Hepatocyte (in vitro differentiated cells): Measurements from ENCODE around the gene MACC1. TPM values are rescaled to one million over a fixed set of nuclear protein-coding genes. Genes with fewer than 3 reads are reported as not detected.

Experiments used
- DNase-seq: peaks from one replicate; pipeline ENCODE4 v3.0.0-alpha.2; 2016; ENCODE audit warnings: low spot score
- H2AFZ ChIP-seq: fragments of 200-600 bp; sonication (generic); 2 replicates; pipeline ENCODE4 v1.6.0; 2016; ENCODE audit warnings: antibody characterized with exemption, mild to moderate bottlenecking
- H3K27ac ChIP-seq: fragments of 200-600 bp; sonication (generic); 2 replicates; pipeline ENCODE4 v1.5.1; 2016; ENCODE audit warnings: mild to moderate bottlenecking
- H3K27me3 ChIP-seq: fragments of 200-600 bp; sonication (generic); 2 replicates; pipeline ENCODE4 v1.6.1; 2016
- H3K36me3 ChIP-seq: fragments of 200-600 bp; sonication (generic); replicated peaks from 2 replicates; pipeline ENCODE4 v1.5.1; 2016; ENCODE audit warnings: low read depth; ENCODE audit not compliant: insufficient read depth
- H3K4me1 ChIP-seq: fragments of 200-600 bp; sonication (generic); 2 replicates; pipeline ENCODE4 v1.5.1; 2016; ENCODE audit warnings: mild to moderate bottlenecking, moderate library complexity; ENCODE audit not compliant: insufficient read depth
- H3K4me2 ChIP-seq: fragments of 200-600 bp; sonication (generic); 2 replicates; pipeline ENCODE4 v1.6.0; 2016
- H3K4me3 ChIP-seq: fragments of 200-600 bp; sonication (generic); 2 replicates; pipeline ENCODE4 v1.5.1; 2016; ENCODE audit warnings: mild to moderate bottlenecking
- H3K79me2 ChIP-seq: fragments of 200-600 bp; sonication (generic); 2 replicates; pipeline ENCODE4 v1.6.0; 2017; ENCODE audit warnings: mild to moderate bottlenecking
- H3K9me2 ChIP-seq: fragments of 200-600 bp; sonication (generic); replicated peaks from 2 replicates; pipeline ENCODE4 v1.6.0; 2017; ENCODE audit warnings: mild to moderate bottlenecking; ENCODE audit not compliant: insufficient read depth
- H3K9me3 ChIP-seq: fragments of 200-600 bp; sonication (generic); 2 replicates; pipeline ENCODE4 v1.5.1; 2016; ENCODE audit warnings: low read depth, mild to moderate bottlenecking
- H4K20me1 ChIP-seq: fragments of 200-600 bp; sonication (generic); 2 replicates; pipeline ENCODE4 v1.6.0; 2016; ENCODE audit warnings: mild to moderate bottlenecking; ENCODE audit not compliant: insufficient read depth, poor library complexity, severe bottlenecking
- CTCF ChIP-seq: fragments of 200-600 bp; sonication (generic); IDR thresholded peaks from 2 replicates; pipeline ENCODE4 v1.5.1; 2016; ENCODE audit warnings: antibody characterized with exemption, mild to moderate bottlenecking; ENCODE audit not compliant: poor library complexity
- EZH2 ChIP-seq: fragments of 200-600 bp; sonication (generic); IDR thresholded peaks from 2 replicates; pipeline ENCODE4 v1.6.1; 2016; ENCODE audit warnings: antibody characterized with exemption, mild to moderate bottlenecking, borderline replicate concordance
- EZH2phosphoT487 ChIP-seq: fragments of 200-600 bp; sonication (generic); IDR thresholded peaks from one replicate; pipeline ENCODE4 v1.6.1; 2018; ENCODE audit warnings: antibody characterized with exemption, mild to moderate bottlenecking, low read depth, moderate library complexity; ENCODE audit not compliant: unreplicated experiment, severe bottlenecking
- WGBS: methylation state at CpG from one replicate; pipeline ENCODE4 v1.1.6; 2016; ENCODE audit warnings: low lambda C conversion rate; ENCODE audit errors: missing lambda C conversion rate; 5-methylcytosine and 5-hydroxymethylcytosine counted together
- polyA plus RNA-seq: library from polyadenylated mRNA; unstranded; fragments of >200 nt; fragmentation: Nextera tagmentation; extraction: Ambion mirVana; gene quantifications from 2 replicates; pipeline ENCODE4 v1.2.1, GENCODE V29; 2016
- total RNA-seq: library from RNA; depleted of rRNA; stranded (reverse); fragments of >200 nt; gene quantifications from 2 replicates; pipeline ENCODE4 v1.2.3, GENCODE V29; 2014

The MACC1 gene
- total and polyA plus RNA-seq, 2 experiments from 2014 or later: 6.9 to 46.0 TPM

- H3K4me2 ChIP-seq: peak overlapping the region; percentile 60
- no peaks in the 10 kb centered on the region for H3K27me3 ChIP-seq
- no peaks in the 10 kb centered on the region for H3K9me2 ChIP-seq
- peak; percentile 53 for DNase-seq
- 55% methylated on average over 3 of the region's 3 CpGs for WGBS
- H3K9me3 ChIP-seq: no peaks in the 10 kb centered on the region
- H3K79me2 ChIP-seq: peaks cover 52% of the 10 kb centered on the region
- no peak overlapping the region for H2AFZ ChIP-seq
- peak overlapping the region; percentile 97 for H3K27ac ChIP-seq
- no peaks in the 10 kb centered on the region for H3K36me3 ChIP-seq
- TF ChIP-seq CTCF (no peak), EZH2 (no peak), EZH2phosphoT487 (no peak)
- H4K20me1 ChIP-seq: no peaks in the 10 kb centered on the region
- H3K4me3 ChIP-seq: peak overlapping the region; percentile 18
- peaks cover 14% of the 10 kb centered on the region for H3K4me1 ChIP-seq
These were observed 2.1 kb downstream of the MACC1 start for GRCh38 chr7:20214921-20215669.

GRCh38 chr7:20214132-20214531 is 3.1 kb downstream of the MACC1 start:
- Histone ChIP-seq H3K27ac (peak overlapping the region; percentile 97), H3K4me3 (no peak overlapping the region), H3K9me2 (no peaks in the 10 kb centered on the region), H3K4me1 (peaks cover 9% of the 10 kb centered on the region), H3K27me3 (no peaks in the 10 kb centered on the region), H4K20me1 (no peaks in the 10 kb centered on the region), H3K9me3 (no peaks in the 10 kb centered on the region), H3K36me3 (no peaks in the 10 kb centered on the region), H2AFZ (no peak overlapping the region), H3K4me2 (peak overlapping the region; percentile 60), H3K79me2 (peaks cover 62% of the 10 kb centered on the region)
- no peak for DNase-seq
- 82% methylated on average over 2 of the region's 2 CpGs for WGBS
- no peak for TF ChIP-seq EZH2phosphoT487
- no peak for TF ChIP-seq CTCF
- no peak for TF ChIP-seq EZH2

- Histone ChIP-seq H3K9me3 (no peaks in the 10 kb centered on the region), H3K4me2 (no peak overlapping the region), H3K79me2 (peaks cover 68% of the 10 kb centered on the region), H3K36me3 (no peaks in the 10 kb centered on the region), H4K20me1 (no peaks in the 10 kb centered on the region), H3K27ac (no peak overlapping the region), H3K27me3 (no peaks in the 10 kb centered on the region), H3K4me3 (no peak overlapping the region), H3K9me2 (no peaks in the 10 kb centered on the region), H2AFZ (no peak overlapping the region), H3K4me1 (peaks cover 2% of the 10 kb centered on the region)
- TF ChIP-seq EZH2phosphoT487 (no peak), CTCF (no peak), EZH2 (no peak)
- 91% methylated on average over 1 of the region's 1 CpG for WGBS
- DNase-seq: no peak
These were observed 3.8 kb downstream of the MACC1 start for GRCh38 chr7:20213378-20213777.
